Measurements from ENCODE around the gene DDX51.
"Not testable (repeated sequence)": the region's sequence is repeated elsewhere in the genome, so short reads cannot be mapped to it uniquely, and the experiment has no call there.

DDX51 gene

DNA sequence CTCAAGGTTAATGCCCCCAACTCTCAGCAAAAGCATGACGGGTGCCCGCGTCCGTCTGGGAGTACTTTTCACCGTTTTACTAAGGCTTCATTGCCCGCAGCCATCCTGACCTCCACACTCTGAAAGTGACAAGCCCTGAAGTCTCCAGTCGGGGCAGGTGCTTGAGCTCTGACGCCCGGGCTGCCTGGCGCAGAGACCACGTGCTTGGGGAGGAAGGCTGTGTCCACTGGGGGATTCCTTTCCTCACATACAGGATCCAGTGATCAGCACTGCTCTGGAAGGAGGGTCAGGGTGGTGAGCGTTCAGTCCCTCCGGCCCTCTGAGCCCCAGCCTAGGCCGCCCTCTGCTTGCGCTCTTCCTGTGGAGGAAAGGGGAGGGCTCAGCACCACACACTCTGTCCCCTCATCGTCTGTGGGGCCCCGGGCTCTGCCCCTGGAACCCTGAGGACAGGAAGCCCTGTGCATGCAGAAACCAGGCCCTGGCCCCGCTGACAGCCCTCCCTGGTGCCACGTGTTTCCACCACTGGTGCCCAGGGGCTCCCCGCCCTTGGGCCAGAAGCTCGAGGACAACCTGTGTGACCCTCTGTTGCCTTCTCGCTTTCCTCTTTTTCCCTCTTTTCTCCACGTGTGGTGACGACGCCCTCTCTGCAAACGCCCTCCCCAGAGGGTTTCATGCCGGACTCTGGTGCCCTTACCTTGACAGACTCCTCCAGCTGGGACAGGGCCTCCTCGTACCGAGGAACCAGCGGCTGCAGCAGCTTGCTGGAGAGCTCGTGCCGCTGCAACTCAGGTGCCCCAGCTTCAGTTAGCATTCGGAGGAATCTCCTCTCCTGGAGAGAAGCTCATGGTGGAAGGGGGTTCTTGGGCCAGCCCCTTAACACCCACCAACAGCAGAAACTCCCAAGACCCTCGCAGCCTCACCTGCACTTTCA, 4.9 kb downstream of the DDX51 start:
- DNase-seq, result no peak

DNA sequence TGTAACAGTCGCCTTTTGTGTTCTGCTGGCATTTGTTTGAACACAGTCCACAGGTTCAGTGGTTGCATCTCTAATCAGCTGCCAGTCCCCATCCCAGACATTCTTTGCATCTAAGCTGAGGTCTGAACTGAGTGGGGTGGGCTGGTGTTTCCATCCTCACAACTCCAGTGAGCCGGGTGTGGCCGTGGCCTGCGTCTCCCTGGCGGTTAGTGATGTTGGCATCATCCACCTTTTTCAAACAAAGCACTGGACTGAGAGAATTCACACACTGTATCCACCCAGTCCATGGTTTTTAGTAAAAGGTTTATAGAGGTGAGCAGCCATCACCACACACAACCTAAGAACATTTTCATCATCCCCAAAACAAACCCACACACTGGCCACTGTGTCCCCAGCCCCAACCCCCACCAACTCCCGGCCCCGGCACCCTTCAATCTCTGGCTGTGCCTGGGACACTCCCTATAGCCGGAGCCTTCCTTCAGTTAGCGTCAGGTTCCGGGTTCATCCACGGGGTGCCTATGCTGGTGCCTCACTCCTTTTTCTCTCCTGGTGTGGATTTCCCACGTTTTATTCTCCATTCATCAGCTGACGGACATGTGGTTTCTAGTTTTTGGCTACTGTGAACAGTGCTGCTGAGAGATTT, 6.5 kb downstream of the DDX51 start:
- DNase-seq, result no peak

DNA sequence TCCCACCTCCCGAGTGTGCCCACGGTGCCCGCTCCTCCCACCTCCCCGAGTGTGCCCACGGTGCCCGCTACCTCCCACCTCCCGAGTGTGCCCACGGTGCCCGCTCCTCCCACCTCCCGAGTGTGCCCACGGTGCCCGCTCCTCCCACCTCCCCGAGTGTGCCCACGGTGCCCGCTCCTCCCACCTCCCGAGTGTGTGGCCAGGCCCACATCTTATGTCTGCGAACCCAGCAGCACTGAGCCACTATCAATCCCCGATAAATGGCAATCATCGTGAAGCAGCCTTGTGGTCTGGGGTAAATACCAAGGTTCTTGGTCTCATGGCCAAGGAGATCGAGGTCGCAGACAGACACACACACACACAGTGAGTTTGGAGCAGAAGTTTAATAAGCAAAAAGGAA, 7.9 kb downstream of the DDX51 start:
- not testable (repeated sequence) for DNase-seq

DNA sequence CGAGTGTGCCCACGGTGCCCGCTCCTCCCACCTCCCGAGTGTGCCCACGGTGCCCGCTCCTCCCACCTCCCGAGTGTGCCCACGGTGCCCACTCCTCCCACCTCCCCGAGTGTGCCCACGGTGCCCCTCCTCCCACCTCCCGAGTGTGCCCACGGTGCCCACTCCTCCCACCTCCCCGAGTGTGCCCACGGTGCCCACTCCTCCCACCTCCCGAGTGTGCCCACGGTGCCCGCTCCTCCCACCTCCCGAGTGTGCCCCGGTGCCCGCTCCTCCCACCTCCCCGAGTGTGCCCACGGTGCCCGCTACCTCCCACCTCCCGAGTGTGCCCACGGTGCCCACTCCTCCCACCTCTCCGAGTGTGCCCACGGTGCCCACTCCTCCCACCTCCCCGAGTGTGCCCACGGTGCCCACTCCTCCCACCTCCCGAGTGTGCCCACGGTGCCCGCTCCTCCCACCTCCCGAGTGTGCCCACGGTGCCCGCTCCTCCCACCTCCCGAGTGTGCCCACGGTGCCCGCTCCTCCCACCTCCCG, 9.4 kb downstream of the DDX51 start:
- not testable (repeated sequence) for DNase-seq

DNA sequence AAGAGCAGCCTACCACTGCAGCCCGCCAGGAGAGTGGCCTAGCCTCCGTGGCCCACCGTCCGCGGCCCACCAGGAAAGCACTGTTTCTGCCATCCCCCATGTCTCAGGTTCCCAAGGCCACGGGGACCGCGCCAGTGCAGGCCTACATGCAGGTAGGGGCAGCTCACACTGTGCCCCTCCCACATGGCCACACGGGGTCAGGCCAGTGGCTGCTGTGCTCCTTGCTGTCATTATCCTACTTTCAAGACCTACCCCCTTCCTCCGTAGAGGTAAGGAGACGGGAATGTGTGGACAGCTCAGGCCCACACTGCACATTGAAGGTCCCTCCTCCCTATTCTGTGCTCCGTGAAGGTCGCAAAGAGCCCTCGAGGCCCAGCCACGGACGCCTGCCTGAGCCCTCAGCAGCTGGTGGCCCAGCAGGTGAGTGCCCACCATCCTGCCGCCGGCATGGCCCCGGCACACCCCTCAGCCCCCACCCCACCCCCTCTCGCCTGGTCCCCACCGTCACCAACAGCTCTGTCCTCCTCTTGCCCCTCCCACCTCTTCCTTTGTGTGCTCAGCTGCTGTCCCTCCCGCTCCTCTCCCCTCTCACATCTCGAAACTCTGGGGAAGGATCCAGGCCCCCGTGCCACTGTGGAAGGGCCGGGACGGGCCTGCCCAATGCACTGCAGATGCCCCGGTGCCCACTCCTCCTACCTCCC, 10.0 kb downstream of the DDX51 start:
- DNase-seq, result no peak

DNA sequence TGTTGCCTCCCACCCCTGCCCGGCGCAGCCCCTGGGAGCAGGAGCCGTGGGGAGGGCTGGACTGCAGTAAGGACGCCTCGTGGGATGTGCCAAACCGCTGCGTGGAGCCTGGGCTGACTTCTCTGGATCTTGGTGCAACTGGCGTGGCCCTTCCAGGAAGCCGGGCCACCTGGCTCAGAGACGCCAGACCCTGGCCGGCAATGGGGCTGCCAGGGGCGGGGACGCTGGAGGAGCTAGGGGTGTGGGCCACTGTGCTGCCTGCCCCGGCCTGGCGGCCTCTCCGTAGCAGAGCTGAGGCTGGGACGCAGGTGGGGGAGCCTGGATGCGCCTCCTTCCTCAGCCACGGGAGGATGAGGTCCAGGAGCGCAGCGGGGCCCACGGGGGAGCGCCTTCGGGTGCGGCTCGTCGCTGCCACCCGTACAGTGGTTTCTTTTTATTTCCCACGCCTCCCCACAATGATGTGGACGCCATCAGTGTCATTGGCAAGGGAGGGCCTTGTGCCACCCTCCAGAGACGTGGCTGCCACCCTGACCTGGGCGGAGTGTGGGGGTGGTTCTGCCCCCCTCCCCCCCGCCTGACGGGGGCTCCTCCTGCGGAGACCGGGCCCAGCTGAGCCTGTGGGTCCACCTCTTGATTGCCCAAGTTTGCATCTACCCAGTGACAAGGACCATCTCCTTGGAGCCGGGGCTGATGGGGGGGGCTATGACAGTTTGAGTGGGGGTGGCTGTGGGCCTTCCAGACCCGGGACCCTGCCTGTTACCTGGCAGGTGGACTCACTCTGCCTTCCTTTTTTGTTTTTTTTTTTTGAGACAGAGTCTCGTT, 11.3 kb downstream of the DDX51 start:
- no peak for DNase-seq

DNA sequence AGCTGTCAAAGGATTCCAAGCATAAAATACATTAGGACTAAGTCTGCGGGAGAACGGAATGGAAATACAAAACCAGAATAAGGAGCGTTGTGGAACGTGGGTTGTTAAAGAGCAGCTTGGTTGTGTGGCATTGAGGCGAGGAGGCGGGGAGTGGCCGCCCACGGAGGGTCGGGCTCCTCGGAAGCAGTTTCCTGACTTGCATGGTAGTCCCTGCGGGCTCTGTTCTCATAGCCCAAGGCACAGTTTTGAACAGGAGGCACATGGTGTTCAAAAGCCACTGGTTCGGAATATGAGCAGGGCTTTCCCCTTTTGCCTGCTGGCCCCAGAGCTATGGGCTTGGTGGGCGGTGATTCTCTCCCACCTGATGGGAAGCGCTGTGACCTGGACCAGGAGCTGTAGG, 12.2 kb downstream of the DDX51 start:
- no peak for DNase-seq

DNA sequence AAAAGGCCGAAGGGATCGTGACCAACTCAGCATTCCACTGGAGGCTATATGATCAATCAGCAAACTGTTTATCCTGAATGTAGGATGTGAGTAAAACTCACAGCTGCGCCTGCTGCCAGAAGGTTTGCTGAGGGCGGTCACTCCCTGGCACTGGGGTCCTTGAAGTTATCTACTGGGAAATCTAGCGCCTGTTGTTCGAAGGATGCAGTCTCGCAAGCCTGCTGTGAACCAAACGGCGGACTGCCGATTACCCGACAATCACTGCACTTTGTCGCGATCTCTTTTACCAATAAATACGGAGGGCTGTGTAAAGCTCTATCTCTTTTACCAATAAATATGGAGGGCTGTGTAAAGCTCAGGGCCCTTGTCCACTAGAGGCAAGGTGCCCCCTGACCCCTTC, 12.9 kb downstream of the DDX51 start:
- no peak for DNase-seq

DNA sequence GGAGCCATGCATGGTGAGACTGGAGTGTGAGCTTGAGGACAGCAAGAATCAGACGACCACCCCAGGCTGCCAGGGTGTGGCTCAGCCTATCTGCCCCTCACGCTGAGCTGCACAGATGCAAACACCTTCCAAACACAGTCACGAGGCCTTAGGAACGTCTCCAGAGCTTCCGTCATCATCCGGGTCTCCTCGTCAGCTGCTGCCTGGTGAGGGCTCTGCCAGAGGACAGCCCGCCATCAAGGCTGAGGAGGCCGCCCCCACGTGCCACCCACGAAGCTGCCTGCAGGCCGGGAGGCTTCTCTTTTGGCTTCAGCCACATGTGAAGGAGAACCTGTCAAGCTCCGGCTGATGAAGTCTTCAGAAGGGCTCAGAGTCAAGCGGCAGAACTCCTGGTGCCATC, 13.4 kb downstream of the DDX51 start:
- no peak for DNase-seq

DNA sequence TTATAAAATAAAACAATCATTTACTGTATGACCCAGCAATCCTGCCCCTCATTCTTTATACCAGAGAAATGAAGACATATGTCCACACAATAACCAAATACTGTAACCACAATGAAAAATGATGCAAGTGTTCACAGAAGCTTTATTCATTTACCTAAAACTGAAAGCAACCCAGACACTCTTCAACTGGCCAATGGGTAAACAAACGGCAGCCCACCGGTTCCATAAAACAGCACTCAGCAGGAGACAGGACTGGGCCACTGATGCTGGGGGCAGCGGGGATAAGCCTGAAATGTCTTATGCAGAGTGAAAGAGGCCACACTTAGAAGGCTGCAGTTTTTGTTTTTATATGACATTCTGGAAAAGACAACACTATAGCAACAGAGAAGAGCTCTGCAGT, 15.1 kb downstream of the DDX51 start:
- no peak for DNase-seq

DNA sequence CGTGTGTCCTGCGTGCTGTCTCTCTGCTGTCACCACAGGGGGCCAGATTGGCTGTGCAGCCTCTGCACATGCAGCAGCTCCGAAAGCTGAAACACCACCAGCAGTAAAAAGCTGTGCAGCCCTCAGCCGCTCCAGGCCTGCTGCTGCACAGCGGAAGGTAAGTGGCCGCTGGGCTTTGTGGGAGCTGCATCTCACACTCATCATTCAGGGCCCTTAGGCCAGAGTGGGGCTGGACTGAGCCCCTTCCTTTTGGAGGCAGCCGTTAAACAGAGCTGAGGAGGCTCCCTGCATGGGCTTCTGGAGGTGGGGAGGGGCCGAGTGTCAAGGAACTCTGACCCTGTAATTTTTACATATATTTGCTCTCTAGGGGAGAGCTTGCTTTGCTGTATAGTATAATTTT, 17.1 kb downstream of the DDX51 start:
- no peak for DNase-seq

DNA sequence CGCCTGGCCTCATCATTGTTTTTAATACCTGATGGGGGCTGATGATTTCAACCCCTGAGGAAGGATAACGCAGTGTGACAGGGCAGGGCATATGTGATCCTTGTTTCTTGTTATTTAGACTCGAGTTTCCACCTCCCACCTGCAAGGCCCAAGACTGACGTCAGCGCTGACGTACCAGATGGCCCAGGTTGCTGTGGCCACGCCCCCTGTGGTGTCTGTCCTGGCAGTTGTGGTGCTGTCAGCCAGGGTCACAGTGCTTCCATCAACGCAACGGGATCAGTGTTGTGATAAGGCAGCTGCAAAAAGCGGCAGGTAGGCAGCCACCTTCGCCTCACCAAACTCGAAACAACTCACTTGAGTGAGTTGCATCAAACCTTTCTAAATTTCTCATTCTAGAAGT, 18.4 kb downstream of the DDX51 start:
- DNase-seq, result no peak

DNA sequence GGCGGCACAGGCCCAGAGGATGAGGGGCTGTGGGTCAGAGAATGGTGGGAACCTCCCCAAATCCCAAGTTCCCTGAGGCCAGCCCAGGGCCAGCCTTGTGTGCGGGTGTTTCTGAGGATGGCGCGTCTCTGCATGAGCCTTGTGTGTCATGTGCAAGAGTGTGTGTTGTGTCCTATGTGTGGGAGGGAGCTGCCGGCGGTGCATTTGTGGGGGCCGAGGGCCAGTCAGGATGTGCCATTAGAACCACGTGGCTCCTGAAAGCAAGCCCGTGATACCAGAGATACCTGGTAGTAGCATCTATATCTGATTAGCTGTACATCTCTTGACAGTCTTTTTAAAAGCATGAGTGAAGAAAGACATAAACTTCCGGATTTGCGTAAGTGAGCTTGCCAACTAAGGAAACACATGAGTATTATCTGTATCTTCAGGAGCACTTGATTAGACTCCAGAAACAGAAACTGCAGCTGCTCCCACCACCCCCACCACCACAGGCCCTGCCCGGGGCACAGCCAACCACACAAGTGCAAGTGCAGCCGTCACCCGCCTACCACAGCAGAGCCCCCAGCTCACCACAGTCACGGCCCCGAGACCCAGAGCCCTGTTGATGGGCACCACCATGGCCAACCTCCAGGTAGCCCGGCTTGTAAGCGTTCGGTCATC, 19.2 kb downstream of the DDX51 start:
- no peak for DNase-seq

DNA sequence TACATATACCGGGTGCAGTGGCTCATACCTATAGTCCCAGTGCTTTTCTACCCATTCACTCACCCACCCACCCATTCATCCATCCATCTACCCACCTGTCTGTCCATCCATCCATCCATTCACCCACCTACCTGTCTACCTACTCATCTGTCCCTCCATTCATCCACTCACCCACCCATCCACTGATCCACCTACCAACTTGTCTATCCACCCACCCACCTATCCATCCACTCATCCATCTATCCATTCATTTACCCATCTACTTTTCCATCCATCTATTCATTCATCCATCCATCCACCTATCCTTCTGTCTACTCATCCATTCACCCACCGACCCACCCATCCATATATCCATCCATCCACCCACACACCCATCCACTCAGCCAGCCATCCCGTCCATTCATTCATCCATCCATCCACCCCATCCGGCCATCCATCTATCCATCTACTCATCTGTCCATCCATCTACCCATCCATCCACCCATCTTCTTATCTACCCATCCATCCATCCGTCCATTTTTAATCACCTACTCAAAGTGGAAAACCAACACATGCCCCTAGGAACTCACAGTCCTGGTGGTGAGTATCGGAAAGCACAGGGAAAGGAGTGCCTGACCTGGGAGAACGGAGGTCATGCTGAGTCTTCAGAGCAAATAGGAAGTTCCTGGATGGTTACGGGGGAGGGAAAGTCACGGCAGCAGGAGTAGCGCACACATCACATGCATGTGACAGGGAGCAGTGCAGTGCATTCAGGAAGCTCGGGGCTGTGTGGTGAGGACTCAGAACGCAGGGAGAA, 20.0 kb downstream of the DDX51 start:
- no peak for DNase-seq

DNA sequence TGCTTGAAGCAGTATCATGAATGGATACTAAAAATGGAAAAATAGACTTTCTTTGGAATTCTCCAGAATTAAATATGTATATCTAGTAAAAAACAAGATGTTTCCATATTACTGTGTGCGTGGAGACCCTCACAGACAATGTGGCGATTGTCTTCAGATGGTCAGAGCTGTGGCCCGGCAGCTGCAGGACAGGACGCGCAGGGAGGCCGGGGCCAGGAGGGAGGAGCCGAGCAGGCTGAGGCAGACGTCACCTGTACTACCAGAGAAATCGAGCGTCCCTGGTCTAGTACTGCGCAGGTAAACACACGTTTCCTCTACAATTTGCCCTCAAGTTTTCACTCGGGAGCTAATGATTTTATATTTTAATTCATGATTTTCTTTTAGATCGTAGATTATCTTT, 22.8 kb downstream of the DDX51 start:
- no peak for DNase-seq

DNA sequence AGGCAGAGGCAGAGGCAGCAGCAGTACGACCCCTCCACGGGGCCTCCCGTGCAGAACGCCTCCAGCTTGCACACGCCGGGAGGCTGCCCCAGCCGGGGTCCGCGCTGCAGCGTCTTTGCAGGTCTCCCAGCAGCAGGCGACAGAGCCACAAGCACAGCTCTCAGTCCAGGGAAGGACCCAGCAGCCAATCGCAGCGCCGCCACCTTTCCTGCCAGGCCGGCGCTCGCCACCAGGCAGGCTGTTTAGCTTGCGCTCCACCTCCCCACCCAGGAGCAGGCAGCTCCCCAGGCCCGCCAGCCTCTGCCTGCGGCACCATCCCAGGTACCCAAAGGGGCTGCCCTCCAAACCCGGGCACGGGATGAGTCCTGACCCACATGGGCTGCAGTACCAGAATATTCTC, 25.2 kb downstream of the DDX51 start:
- no peak for DNase-seq

DNA sequence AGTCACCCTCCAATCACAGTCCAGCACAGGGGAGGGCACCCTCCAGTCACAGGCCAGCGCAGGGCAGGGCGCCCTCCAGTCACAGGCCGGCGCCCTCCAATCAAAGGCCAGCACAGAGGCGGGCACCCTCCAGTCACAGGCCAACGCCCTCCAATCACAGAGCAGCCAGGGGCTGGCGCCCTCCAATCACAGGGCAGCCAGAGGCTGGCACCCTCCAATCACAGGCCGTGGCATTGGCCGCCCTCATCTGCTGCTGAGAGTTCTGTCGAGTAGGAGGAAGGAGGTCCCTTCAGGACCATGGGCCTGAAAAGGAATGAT, 26.6 kb downstream of the DDX51 start:
- DNase-seq, result no peak

DNA sequence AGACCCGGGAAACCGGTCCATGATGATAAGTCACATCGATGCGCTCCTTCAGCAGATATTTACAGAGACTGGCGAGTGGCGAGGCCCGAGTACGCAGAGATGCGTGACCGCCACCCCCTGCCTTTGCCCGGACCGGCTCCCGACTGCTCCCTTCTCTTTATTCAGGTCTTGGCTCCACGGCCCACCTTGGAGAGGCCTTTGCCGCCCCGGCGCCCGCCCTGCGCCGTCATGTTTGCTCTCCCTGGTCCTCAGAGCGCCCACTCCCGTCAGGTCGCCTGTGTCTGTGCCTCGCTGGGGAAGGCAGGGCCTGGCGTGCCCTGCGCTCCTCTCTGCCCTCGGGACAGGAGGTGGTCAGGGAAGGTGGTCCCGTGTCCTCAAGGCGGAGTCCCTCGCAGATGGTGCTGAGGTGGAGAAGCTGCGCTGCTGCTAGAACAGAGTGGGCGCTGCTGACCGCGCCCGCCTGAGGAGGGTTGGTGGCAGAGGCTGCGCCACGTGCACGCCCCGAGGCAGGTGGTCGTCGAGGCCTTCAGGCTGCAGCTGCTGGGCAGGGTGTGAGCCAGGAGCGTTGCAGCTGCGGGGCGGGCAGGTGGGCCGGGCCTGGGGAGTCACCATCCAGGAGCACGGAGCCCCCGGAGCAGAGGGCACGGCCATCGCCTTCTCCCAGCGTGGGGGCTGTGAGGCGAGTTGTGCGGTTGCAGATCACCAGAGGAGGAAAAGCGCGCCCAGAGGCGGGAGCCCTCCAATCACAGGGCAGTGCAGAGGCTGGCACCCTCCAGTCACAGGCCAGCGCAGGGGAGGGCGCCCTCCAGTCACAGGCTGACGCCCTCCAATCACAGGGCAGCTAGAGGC, 27.2 kb downstream of the DDX51 start:
- DNase-seq, result no peak

DNA sequence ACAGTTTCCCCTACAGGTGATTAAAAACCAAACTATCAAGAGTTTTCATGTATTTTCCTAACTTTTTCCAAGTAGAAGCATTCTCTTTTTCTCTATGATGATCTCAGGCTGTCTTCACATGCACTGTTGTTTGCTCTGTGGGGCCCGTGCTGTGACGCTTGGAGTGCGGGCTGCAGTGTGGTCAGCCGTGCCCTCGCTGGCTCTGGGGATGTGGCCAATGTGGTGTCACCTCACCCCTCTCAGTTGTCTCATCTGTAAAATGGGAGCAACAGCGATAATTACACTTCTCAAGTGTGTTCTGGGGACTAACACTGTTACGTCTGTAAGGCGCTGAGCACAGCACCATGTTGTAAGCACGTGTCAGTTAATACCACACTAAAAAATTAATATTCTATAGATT, 28.6 kb downstream of the DDX51 start:
- no peak for DNase-seq

DNA sequence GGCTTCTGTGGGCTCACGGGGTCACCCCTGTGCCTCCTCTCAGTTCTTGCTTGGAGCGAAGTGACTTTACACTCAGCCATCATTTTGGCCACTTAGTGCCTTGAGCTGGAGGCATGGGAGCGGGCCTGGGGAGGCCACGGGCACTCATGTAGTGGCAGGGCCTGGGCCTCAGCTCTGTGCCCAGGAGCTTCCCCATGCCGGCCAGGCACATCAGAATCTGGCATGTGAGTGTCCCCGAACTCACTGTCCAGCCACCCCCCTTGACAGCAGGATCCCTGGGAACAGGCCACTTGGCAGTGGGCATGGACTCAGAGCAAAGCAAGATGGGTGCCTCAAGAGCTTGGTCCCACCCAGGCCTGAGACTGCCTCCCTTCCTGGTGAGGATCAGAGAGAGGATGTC, 29.5 kb downstream of the DDX51 start:
- no peak for DNase-seq

All from HCEC 1CT (cell line).